Stomach (tissue), 4 donors: ENCODE data around the gene EEF2.

Experiments used
- CTCF ChIP-seq, 7 experiments: fragments of 450-650 bp in 4 of 7; fragments of 200-600 bp in 3 of 7; sonication (generic) in 3 of 7; IDR thresholded peaks; one replicate each; pipeline ENCODE4 v1.5.1; 2016 to 2019; ENCODE audit warnings: antibody characterized with exemption in 7 of 7, control low read depth in 2 of 7, mild to moderate bottlenecking in 1 of 7
- POLR2A ChIP-seq, 4 donors: fragments of 450-650 bp; IDR thresholded peaks; one replicate each; pipeline ENCODE4 v1.6.1; 2016; ENCODE audit warnings: antibody characterized with exemption in 4 of 4, control low read depth in 2 of 4, mild to moderate bottlenecking in 1 of 4, moderate library complexity in 1 of 4

DNA sequence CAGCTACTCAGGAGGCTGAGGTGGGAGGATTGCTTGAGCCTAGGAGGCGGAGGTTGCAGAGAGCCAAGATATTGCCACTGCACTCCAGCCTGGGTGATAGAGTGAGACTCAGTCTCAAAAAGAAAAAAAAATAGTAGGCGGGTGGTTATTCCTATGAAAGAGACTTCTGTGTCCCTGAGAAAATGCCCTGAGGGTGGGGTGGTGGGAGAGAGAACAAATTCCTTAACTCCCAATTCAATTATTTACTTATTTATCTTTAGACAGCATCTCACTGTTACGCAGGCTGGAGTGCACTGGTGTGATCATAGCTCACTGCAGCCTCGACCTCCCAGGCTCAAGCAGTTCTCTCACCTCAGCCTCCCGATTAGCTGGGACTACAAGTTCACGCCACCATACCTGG is 10.3 kb upstream of the EEF2 start:
- TF ChIP-seq POLR2A (IDR thresholded peaks at IDR 0.05), result no peak
- TF ChIP-seq CTCF (IDR thresholded peaks at IDR 0.05), result no peak
